Activated CD4-positive, alpha-beta T cell treated with anti-CD3 and anti-CD28 coated beads, Interleukin-2, amount 50 U/mL, for 24 hours (primary cell): Measurements from ENCODE around the gene CPA4.
"Not testable (repeated sequence)": the region's sequence is repeated elsewhere in the genome, so short reads cannot be mapped to it uniquely, and the experiment has no call there.

Experiments used
- DNase-seq, 2 donors: peaks; one replicate each; pipeline ENCODE4 v3.0.0-alpha.2; 2020; ENCODE audit warnings: low read depth in 1 of 2, low spot score in 1 of 2

CPA4 gene, protein sequence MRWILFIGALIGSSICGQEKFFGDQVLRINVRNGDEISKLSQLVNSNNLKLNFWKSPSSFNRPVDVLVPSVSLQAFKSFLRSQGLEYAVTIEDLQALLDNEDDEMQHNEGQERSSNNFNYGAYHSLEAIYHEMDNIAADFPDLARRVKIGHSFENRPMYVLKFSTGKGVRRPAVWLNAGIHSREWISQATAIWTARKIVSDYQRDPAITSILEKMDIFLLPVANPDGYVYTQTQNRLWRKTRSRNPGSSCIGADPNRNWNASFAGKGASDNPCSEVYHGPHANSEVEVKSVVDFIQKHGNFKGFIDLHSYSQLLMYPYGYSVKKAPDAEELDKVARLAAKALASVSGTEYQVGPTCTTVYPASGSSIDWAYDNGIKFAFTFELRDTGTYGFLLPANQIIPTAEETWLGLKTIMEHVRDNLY

DNA sequence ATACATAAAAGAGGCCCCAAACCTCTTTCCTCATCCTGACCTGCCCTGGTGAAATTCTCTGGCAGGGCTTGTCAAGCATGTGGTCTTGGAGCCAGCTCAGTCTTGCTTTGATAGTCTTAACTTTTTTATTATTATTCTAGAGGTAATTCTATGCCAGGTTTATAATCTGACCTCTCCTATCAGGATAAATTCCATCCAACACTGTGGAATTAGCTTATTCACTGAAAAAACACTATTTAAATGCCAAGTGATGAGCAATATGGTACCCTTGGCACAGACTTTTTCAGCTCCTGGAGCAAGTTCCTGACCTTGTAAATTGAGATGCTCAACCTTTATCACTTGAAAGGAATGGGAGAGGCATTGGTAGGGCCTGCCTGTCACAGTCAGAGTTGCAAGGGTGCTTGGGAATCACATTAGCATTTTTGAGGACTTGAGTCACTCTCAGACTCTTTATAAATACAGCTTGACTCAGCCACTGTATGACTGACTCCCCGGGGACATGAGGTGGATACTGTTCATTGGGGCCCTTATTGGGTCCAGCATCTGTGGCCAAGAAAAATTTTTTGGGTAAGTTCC is at the start of gene CPA4:
Gene CPA4 (plus strand): TSS at position 480 of the 576 bp plus-strand sequence. CDS start 20 bp downstream, at position 500.
- no peak for DNase-seq

DNA sequence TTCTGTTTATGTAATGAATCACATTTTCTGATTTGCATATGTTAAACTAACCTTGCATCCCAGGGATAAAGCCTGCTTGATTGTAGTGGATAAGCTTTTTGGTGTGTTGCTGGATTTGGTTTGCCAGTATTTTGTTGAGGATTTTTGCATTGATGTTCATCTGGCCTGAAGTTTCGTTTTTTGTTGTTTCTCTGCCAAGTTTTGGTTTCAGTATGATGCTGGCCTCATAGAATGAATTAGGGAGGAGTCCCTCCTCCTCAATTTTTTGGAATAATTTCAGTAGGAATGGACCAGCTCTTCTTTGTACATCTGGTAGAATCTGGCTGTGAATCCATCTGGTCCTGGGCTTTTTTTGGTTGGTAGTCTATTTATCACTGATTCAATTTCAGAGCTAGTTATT is 49.5 kb upstream of the CPA4 start:
- not testable (repeated sequence) for DNase-seq

DNA sequence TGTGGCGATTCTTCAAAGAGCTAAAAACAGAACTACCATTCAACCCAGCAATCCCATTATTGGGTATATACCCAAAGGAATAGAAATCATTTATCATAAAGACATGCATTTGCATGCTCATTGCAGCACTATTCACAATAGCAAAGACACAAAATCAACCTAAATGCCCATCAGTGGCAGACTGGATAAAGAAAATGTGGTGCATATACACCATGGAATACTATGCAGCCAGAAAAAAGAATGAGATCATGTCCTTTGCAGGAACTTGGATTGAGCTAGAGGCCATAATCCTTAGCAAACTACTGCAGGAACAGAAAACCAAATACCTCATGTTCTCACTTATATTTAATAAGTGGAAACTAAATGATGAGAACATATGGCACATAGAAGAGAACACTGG is 46.5 kb upstream of the CPA4 start:
- not testable (repeated sequence) for DNase-seq

DNA sequence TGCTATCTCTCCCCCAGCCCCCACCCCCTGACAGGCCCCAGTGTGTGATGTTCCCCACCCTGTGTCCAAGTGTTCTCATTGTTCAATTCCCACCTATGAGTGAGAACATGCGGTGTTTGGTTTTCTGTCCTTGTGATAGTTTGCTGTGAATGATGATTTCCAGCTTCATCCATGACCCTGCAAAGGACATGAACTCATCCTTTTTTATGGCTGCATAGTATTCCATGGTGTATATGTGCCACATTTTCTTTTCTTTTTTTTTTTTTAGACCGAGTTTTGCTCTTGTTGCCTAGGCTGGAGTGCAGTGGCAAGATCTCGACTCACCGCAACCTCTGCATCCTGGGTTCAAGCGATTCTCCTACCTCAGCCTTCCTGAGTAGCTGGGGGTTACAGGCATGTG is 44.1 kb upstream of the CPA4 start:
- DNase-seq, result not testable (repeated sequence)

DNA sequence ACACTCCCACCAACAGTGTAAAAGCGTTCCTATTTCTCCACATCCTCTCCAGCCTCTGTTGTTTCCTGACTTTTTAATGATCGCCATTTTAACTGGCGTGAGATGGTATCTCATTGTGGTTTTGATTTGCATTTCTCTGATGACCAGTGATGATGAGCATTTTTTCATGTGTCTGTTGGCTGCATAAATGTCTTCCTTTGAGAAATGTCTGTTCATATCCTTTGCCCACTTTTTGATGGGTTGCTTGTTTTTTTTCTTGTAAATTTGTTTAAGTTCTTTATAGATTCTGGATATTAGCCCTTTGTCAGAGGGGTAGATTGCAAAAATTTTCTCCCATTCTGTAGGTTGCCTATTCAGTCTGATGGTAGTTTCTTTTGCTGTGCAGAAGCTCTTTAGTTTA is 43.3 kb upstream of the CPA4 start:
- not testable (repeated sequence) for DNase-seq

DNA sequence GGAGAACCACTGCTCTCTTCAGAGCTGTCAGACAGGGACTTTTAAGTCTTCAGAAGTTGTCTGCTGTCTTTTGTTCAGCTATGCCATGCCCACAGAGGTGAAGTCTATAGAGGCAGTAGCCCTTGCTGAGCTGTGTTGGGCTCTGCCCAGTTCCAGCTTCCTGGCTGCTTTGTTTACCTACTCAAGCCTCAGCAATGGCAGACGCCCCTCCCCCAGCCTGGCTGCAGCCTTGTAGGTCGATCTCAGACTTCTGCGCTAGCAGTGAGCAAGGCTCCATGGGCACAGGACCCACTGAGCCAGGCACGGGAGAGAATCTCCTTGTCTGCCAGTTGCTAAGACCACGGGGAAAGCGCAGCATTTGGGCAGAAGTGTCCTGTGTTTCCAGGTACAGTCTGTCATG is 38.4 kb upstream of the CPA4 start:
- no peak for DNase-seq

DNA sequence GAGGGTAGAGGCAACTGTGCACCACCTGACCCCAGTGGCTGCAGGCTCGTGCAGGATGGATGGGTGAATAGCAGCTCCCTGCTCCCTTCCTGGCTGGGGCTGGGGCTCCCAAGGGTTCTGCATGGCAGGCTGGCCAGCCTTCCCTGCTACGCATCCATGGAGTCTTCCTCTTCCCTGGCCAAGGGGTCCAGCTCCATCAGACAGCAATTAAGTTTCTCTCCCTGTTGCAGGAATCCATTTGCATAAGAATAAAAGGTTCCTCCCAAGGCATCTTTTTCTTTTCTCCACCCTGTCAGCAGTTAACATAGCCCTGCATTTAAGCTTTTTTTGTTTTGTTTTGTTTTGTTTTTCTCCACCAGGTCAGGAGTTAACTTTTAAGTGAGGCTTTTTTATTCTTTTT is 36.3 kb upstream of the CPA4 start:
- no peak for DNase-seq

DNA sequence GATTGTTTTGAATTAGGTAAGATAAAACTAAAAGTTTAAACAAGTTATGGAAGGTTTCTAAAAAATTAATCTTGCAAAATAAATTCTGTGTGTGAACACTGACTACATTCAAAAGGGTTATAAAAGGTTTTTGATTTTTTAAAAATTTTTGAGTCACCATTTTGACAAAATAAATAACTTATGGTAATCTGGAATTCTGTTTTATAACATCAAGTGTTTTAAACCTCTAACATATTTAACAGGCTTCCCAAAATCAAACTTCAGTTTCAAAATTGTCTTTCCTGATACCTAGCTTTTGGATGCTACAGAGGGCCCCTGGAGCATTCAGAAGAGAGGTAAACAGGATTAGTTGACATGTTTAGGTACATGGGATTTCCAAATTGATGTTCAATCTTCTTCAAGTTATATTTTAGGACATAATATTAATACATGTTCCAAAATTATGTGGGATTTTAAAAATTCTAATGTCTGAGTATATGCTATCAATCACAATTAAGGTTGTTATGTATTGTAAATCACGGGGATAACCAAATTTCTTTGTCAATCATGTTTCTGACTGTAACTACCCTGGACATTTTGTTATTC is 34.4 kb upstream of the CPA4 start:
- DNase-seq, result no peak

DNA sequence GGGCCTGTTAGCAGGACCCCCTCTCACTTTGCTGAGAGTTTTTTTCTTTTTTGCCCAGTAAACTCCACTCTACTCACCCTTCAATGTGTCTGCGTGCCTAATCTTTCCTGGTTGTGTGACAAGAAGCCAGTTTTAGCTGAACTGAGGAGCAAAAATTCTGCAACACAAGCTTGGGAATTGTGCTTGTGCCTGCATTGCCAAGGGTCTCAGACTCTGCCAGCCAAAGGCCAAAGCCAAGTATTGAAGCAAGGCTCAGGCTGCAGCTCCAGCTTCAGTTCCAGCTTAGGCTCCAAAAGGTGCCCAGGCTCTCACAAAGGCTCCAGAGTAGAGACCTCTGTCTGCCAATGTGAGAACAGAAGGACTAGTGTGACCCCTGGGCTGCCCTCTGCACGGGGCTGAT is 30.5 kb upstream of the CPA4 start:
- no peak for DNase-seq

DNA sequence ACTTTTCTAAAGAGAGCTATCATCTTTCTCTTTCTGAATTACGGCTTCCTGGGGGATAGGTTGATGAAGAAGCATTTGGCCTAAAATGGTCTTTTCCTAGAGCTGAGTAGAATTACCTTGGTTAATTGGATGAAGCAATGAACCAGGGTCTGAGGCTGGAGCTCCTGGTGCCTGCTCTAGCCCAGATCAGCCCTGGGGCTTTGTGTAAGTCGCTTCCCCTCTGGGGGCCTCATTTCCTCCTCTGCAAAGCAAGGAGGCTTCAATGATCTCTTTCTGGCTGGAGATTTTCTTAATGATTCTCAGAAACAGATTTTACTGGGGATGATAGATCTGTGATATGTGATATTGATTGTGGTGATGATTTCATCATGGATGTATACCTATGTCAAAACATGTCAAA is 29.8 kb upstream of the CPA4 start:
- no peak for DNase-seq

DNA sequence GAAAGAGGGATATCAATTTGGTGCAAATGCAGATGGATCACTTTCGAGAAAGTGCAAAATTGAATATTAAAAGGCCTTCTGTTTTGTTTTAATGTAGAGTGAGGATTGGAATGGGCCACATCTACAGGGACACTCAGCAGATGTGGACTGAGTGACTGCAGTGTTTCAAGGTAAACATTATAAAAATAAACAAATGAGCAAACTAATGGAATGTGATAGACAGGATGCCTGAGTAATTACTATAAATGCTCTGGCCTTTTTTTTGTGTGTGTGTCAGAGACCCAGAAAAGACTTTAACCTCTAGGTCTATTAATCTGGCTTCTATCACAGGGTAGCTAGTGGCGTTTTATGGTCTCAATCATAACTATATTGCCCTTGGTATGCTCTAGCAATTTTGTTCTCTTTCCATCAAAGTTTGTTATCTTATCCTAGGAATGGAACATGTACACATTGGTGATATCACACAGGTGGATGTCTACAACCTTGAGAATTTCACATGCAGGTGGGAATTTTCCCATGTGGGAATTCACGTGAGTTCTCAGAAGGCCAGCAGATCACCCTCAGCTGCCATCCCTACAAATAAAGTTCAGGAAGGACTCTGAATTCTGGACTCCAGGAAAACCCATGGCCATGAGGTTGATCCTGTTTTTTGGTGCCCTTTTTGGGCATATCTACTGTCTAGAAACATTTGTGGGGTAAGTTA is 26.6 kb upstream of the CPA4 start, which contains the start of gene CPA2:
Gene CPA2 (plus strand): TSS at position 606 of the 703 bp plus-strand sequence. CDS start 19 bp downstream, at position 625.
- DNase-seq, result no peak

DNA sequence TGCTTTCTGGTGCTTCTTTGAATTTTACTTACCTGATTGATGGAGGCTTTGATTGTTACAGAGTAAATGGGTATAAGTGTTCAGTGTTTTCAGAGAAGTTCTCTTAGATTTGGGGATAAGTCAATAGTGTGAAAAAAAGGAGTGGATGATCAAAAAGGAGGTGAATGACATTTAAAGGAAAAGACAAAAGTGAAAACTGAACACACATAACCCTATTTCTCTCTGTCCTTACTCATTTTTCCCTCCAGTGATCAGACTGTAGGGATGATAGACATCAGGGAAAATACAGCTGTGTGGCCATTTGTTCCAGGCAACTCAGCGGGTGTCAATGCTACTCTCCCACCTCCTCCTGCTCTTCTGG is 26.0 kb upstream of the CPA4 start:
- no peak for DNase-seq

DNA sequence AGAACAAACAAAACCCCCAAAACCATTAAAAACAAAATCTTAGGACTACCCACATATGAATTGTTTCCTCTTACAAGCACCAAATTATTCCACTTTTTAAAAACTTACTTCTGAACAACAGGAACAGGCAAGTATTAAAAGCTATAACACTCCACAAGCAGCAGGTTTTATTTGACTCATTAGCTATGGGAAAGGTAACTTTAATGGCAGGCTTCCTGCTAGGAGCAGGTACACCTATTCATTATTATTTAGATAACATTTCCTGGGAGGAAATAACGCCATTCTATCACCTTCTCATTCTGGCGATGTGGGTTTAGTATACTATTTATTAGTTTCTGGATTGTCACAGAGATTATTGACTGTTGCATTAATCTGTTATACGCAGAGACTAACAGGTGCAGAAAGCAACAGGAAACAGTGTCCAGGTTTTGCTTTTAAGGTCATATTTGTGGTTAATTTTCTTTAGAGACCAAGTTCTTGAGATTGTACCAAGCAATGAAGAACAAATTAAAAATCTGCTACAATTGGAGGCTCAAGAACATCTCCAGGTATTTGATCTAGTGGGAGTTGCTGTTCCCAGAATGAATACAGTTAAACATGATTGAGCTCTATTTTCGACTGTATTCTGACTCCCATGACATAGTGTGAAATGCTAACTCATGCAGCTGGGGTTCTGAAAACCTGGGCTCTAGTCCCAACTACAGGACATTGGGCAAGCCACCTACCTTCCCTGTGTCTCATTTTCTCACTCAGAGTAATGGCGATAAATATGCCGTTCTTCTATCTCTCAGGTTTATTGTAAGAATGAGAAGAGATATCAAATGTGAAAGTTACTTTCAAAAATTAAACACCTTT is 24.3 kb upstream of the CPA4 start:
- DNase-seq, result no peak

DNA sequence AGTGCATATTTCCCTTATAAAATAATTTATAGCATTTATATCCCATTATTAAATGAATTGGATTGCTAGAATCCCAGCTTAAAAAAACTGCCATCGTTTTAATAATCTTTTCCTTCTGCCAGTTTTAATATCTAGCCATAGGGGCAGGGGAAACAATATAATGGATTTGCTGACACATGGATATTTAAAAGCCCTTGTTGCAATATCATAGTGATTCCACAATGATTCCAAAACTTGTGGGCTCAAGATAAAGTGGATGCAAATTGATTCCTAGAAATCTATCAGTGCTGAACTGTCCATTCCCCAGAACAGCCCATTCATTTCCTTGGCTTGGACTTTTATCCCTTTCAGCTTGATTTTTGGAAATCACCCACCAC is 23.7 kb upstream of the CPA4 start:
- no peak for DNase-seq

DNA sequence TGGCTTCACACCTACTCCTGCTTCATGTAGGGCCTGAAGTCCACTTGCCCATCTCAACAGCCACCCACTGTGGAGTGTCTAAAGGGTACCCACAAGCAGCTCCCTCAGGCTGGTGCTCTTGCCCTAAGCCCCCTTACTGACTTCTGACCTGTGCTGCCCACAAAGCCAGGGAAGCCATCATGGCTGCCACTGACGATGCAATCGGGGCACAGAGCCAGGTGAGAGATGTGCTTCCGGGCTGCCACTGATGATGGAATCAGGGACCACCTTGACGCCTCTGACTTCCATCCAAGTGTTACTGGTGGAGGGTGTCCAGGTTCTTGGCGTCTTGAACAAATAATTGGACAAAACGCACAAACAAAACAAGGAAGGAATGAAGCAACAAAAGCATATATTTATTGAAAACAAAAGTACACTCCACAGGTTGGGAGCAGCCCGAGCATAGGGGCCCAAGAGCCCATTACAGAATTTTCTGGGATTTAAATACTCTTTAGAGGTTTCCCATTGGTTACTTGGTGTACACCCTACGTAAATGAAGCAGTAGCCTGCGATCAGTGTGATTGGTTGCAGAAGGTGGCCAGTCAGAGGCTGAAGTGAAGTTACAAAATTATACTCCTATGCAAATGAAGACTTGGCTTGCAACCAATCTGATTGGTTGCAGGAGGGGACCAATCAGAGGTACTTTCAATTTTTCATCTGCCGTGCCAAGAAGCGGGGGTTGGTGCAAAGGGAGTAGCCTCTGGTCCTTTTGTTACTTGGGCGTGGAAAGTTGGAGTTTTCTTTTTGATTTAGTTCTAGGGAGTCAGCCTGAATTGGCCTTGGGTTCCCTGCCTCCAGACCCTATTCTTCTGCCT is 21.8 kb upstream of the CPA4 start:
- no peak for DNase-seq

DNA sequence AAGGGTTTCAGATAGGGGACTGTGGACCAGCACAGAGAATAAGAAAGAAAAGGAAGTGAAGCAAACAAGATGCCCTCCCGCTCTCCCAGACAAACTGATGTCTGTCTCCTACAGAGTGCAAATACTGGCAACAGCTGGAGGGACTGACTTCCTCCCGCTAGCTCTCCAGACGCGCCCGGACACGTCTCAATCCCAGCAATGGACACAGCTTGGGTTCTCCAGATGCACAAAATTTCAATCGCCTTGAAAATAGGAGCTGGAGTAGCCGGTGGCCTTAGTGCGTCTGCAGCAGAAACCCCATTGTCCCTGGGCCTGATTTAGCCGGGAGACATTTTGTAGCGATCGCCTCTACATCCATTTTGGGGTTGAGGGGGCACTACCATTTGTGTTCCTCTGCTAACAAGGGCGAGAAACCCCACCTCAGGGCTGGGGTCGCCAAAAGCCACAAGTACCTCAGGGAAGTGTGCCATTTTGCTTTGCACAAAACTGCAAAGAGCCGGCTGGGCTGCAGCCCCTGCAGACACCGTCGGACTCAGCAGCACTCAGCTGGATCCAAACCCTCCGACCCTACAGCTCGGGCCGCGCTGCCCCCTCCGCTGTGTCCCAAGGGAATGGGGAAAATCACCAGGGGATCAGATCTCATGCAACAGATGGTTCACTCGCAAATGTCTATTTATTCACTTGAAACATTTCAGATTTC is 20.4 kb upstream of the CPA4 start:
- DNase-seq, result no peak

DNA sequence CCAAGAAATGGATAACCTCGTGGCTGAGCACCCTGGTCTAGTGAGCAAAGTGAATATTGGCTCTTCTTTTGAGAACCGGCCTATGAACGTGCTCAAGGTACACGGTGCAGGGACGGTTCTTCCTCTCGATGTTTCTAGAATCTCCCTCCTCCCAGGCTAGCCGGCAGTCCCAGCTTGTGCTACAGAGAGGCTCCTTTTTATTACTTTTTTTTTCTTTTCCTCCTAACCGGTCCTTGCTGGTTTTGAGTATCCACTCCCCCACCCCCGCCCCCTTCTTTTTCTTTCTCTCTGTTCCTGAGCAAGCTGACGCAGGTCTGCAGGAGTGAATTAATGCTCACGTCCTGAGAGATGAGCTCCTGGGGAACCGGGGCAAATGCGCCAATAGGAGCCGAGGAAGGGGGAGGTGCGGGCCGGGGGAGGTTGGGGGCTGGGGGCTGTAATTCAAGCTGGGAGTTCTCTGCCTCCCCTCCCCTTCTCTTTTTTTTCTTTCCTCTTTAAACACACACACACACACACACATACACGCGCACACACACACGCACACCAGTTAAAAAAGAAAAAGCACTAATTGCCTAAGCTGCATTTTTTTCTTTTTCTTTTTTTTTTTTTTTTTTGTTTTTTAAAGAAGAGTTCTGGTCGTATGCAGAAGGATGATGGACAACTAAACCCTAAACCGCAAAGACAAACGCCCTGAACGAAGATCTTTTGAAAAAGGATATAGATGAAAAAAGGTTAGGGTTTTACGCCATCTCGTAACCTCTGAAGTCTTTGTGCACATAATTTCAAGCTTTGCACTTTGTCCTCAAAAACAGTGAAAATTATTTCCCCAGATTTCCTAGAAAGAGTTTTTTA is 19.7 kb upstream of the CPA4 start:
- DNase-seq, result no peak

DNA sequence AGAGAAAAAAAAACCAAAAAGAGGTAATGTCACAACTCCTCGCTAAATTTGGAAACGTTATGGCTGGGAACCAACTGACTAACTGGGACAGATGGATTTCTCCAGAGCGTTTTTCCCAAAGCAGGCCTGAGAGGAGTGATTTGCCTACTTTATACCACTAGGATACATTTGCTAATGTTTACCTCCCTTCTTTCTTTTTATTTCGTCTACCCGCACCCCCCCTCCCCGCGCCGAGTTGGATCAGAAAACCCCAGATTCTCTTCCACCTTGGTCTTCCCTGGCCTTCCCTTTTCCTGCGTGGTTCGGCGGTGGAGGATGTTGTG is 19.1 kb upstream of the CPA4 start:
- no peak for DNase-seq

DNA sequence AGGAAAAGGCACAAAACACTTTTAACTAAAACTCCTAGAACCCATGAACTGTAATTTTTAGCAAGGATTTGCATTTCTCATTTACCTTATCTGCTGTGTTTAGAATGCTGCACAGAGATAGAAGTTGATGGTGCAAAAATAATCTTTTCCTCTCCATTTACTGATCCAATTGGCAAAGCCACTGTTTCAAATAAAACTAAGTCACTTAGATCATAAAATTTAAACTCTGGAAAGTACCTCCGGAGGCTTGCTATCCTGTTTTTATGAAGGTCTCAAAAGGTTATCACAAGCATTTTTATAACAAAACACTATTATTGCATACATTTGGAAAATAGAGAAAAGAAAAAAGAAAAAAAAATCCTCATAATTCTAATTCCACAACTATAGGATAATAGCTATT is 18.7 kb upstream of the CPA4 start:
- no peak for DNase-seq
